Ishikawa (cell line): ENCODE data around the gene MCM7.

Experiments
- CEBPB ChIP-seq: IDR thresholded peaks from 2 replicates; pipeline ENCODE4 v1.6.1; 2012
- CREB1 ChIP-seq: IDR thresholded peaks from 2 replicates; pipeline ENCODE4 v1.6.1; 2012; ENCODE audit warnings: low read depth
- EGR1 ChIP-seq: IDR thresholded peaks from 2 replicates; pipeline ENCODE4 v1.6.1; 2012
- EP300 ChIP-seq: IDR thresholded peaks from 2 replicates; pipeline ENCODE4 v1.6.1; 2012; ENCODE audit warnings: borderline replicate concordance
- FOXM1 ChIP-seq: IDR thresholded peaks from 2 replicates; pipeline ENCODE4 v1.6.1; 2012; ENCODE audit warnings: low read depth, borderline replicate concordance
- NFIC ChIP-seq: IDR thresholded peaks from 2 replicates; pipeline ENCODE4 v1.6.1; 2012
- RAD21 ChIP-seq: IDR thresholded peaks from 2 replicates; pipeline ENCODE4 v1.6.1; 2012; ENCODE audit warnings: low read depth
- TAF1 ChIP-seq: IDR thresholded peaks from 2 replicates; pipeline ENCODE4 v1.6.1; 2012; ENCODE audit warnings: low read depth, mild to moderate bottlenecking
- TCF12 ChIP-seq: IDR thresholded peaks from 2 replicates; pipeline ENCODE4 v1.6.1; 2012; ENCODE audit warnings: low read depth
- TEAD4 ChIP-seq: IDR thresholded peaks from 2 replicates; pipeline ENCODE4 v1.6.1; 2012
- YY1 ChIP-seq: IDR thresholded peaks from 2 replicates; pipeline ENCODE4 v1.6.1; 2012; ENCODE audit warnings: low read depth
- ZBTB7A ChIP-seq: IDR thresholded peaks from 2 replicates; pipeline ENCODE4 v1.6.1; 2012; ENCODE audit warnings: low read depth
- TF ChIP-seq, protein P1 (sequence below): IDR thresholded peaks from 2 replicates; pipeline ENCODE4 v1.6.1; 2012
- TF ChIP-seq, protein P2 (sequence below): IDR thresholded peaks from 2 replicates; pipeline ENCODE4 v1.6.1; 2012
- TF ChIP-seq, protein P3 (sequence below): IDR thresholded peaks from 2 replicates; pipeline ENCODE4 v1.6.1; 2012; ENCODE audit warnings: low read depth, mild to moderate bottlenecking

The MCM7 gene

DNA sequence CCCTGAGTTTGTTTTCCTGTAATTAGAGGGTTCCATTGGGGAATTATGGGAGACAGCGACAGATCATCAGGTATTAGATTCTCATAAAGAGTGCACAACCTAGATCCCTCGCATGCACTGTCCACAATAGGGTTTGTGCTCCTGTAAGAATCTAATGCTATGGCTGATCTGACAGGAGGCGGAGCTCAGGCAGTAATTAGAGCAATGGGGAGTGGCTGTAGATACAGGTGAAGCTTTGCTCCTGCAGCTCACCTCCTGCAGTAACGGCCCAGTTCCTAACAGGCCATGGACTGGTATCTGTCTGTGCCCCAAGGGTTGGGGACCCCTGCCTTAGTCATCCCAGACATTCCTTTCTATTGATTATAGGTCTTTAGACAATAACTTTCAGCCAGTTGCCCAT, 52.5 kb downstream of the MCM7 start:
- no peak for TF ChIP-seq FOXM1
- no peak for TF ChIP-seq TCF12
- TF ChIP-seq RAD21, result no peak
- TF ChIP-seq ZBTB7A, result no peak
- TF ChIP-seq TAF1, result no peak
- TF ChIP-seq TEAD4, result no peak
- TF ChIP-seq NFIC, result no peak
- no peak for TF ChIP-seq CEBPB

DNA sequence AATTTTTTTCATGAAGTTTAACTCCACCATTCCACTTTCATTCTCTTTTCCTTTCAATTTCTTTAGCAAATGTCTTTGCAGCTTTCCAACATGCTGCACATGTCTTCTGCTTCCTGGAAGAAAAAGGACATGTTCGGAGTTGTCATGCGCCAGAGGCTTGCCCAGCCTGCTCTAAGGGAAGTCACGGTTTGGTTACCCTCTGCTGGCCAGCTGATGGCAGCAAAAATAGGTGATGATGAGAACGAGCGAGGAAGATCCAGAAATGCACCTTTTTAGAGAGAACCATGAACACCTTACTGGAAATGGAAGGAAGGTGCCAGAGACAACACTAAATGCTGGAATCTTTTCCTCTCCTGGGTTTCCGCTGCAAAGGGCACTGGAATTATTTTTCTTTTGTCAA, 56.5 kb downstream of the MCM7 start:
- no peak for TF ChIP-seq YY1
- TF ChIP-seq ZBTB7A, result no peak
- no peak for TF ChIP-seq EP300
- no peak for TF ChIP-seq CEBPB
- TF ChIP-seq, protein P1, sequence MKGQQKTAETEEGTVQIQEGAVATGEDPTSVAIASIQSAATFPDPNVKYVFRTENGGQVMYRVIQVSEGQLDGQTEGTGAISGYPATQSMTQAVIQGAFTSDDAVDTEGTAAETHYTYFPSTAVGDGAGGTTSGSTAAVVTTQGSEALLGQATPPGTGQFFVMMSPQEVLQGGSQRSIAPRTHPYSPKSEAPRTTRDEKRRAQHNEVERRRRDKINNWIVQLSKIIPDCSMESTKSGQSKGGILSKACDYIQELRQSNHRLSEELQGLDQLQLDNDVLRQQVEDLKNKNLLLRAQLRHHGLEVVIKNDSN, result no peak
- no peak for TF ChIP-seq FOXM1
- TF ChIP-seq, protein P2, sequence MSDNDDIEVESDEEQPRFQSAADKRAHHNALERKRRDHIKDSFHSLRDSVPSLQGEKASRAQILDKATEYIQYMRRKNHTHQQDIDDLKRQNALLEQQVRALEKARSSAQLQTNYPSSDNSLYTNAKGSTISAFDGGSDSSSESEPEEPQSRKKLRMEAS, result no peak
- TF ChIP-seq CREB1, result no peak
- no peak for TF ChIP-seq RAD21
- no peak for TF ChIP-seq TAF1
- no peak for TF ChIP-seq TEAD4
- no peak for TF ChIP-seq TCF12
- TF ChIP-seq NFIC, result no peak
- TF ChIP-seq, protein P3, sequence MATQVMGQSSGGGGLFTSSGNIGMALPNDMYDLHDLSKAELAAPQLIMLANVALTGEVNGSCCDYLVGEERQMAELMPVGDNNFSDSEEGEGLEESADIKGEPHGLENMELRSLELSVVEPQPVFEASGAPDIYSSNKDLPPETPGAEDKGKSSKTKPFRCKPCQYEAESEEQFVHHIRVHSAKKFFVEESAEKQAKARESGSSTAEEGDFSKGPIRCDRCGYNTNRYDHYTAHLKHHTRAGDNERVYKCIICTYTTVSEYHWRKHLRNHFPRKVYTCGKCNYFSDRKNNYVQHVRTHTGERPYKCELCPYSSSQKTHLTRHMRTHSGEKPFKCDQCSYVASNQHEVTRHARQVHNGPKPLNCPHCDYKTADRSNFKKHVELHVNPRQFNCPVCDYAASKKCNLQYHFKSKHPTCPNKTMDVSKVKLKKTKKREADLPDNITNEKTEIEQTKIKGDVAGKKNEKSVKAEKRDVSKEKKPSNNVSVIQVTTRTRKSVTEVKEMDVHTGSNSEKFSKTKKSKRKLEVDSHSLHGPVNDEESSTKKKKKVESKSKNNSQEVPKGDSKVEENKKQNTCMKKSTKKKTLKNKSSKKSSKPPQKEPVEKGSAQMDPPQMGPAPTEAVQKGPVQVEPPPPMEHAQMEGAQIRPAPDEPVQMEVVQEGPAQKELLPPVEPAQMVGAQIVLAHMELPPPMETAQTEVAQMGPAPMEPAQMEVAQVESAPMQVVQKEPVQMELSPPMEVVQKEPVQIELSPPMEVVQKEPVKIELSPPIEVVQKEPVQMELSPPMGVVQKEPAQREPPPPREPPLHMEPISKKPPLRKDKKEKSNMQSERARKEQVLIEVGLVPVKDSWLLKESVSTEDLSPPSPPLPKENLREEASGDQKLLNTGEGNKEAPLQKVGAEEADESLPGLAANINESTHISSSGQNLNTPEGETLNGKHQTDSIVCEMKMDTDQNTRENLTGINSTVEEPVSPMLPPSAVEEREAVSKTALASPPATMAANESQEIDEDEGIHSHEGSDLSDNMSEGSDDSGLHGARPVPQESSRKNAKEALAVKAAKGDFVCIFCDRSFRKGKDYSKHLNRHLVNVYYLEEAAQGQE, result no peak
- no peak for TF ChIP-seq EGR1
